ENCODE results near the gene RHCE. TPM values are rescaled to one million over a fixed set of nuclear protein-coding genes. Genes with fewer than 3 reads are reported as not detected.

RHCE gene
- total and polyA plus RNA-seq, 2 donors (not counting 1 experiment from before 2014, with no cell fraction given) = 0.50 to 1.2 TPM

- H3K9ac ChIP-seq (ENCODE audit: insufficient read depth, low read length) = no peak overlapping the region
- H4K20me1 ChIP-seq (ENCODE audit: control insufficient read depth, extremely low read depth, insufficient read depth, low read length) = peaks cover 2% of the 10 kb centered on the region
- DNase-seq (ENCODE audit: low read depth in 2 of 2) = no peak
- H3K9me3 ChIP-seq (ENCODE audit: control insufficient read depth, insufficient read depth, low read depth, low read length) = no peaks in the 10 kb centered on the region
- no peak overlapping the region for H3K27ac ChIP-seq (ENCODE audit: insufficient read depth, low read length)
- H3K27me3 ChIP-seq (ENCODE audit: control insufficient read depth, insufficient read depth, low read length) = no peaks in the 10 kb centered on the region
- peaks cover 2% of the 10 kb centered on the region for H3K4me1 ChIP-seq (ENCODE audit: control insufficient read depth, extremely low read depth, insufficient read depth, low read length)
- H3K79me2 ChIP-seq (ENCODE audit: control insufficient read depth, insufficient read depth, low read length) = peaks cover 16% of the 10 kb centered on the region
- no peak overlapping the region for H3K4me3 ChIP-seq (replicated peaks in 1 of 4; ENCODE audit: control extremely low read depth in 1 of 4, insufficient read depth in 1 of 4, low read depth in 3 of 4, low read length in 4 of 4)
- no peak overlapping the region for H2AFZ ChIP-seq (ENCODE audit: low read length)
- TF ChIP-seq CTCF (conservative IDR thresholded peaks at IDR 0.05 in 1 of 2, IDR thresholded peaks at IDR 0.05 in 1 of 2; ENCODE audit: low read depth in 1 of 2, low read length in 2 of 2) = no peak
- no peak overlapping the region for H3K4me2 ChIP-seq (ENCODE audit: extremely low read depth, insufficient read depth, low read length)
- H3K36me3 ChIP-seq (ENCODE audit: control insufficient read depth, insufficient read depth, low read length) = no peaks in the 10 kb centered on the region
These were observed 17.0 kb upstream of the RHCE start for GRCh38 chr1:25437672-25438071.

GRCh38 chr1:25435397-25436108 lies 14.9 kb upstream of the RHCE start:
- Histone ChIP-seq H3K4me1 (ENCODE audit: control insufficient read depth, extremely low read depth, insufficient read depth, low read length) (peaks cover 4% of the 10 kb centered on the region), H3K9ac (ENCODE audit: insufficient read depth, low read length) (no peak overlapping the region), H3K79me2 (ENCODE audit: control insufficient read depth, insufficient read depth, low read length) (peaks cover 25% of the 10 kb centered on the region), H4K20me1 (ENCODE audit: control insufficient read depth, extremely low read depth, insufficient read depth, low read length) (peaks cover 2% of the 10 kb centered on the region), H3K27ac (ENCODE audit: insufficient read depth, low read length) (no peak overlapping the region), H3K4me3 (replicated peaks in 1 of 4; ENCODE audit: control extremely low read depth in 1 of 4, insufficient read depth in 1 of 4, low read depth in 3 of 4, low read length in 4 of 4) (no peak overlapping the region), H2AFZ (ENCODE audit: low read length) (no peak overlapping the region), H3K27me3 (ENCODE audit: control insufficient read depth, insufficient read depth, low read length) (no peaks in the 10 kb centered on the region), H3K36me3 (ENCODE audit: control insufficient read depth, insufficient read depth, low read length) (no peaks in the 10 kb centered on the region), H3K9me3 (ENCODE audit: control insufficient read depth, insufficient read depth, low read depth, low read length) (no peaks in the 10 kb centered on the region), H3K4me2 (ENCODE audit: extremely low read depth, insufficient read depth, low read length) (no peak overlapping the region)
- TF ChIP-seq EZH2 (IDR thresholded peaks at IDR 0.05; ENCODE audit: low read length, missing control alignments) (no peak), CTCF (conservative IDR thresholded peaks at IDR 0.05 in 1 of 2, IDR thresholded peaks at IDR 0.05 in 1 of 2; ENCODE audit: low read depth in 1 of 2, low read length in 2 of 2) (no peak)
- DNase-seq (ENCODE audit: low read depth in 2 of 2) = no peak

- H3K27ac ChIP-seq (ENCODE audit: insufficient read depth, low read length) = no peak overlapping the region
- no peak for DNase-seq (ENCODE audit: low read depth in 2 of 2)
- no peaks in the 10 kb centered on the region for H3K27me3 ChIP-seq (ENCODE audit: control insufficient read depth, insufficient read depth, low read length)
- no peak overlapping the region for H3K9ac ChIP-seq (ENCODE audit: insufficient read depth, low read length)
- no peak overlapping the region for H2AFZ ChIP-seq (ENCODE audit: low read length)
- peaks cover 4% of the 10 kb centered on the region for H3K4me1 ChIP-seq (ENCODE audit: control insufficient read depth, extremely low read depth, insufficient read depth, low read length)
- H3K4me3 ChIP-seq (replicated peaks in 1 of 4; ENCODE audit: control extremely low read depth in 1 of 4, insufficient read depth in 1 of 4, low read depth in 3 of 4, low read length in 4 of 4) = peak overlapping the region in 1 of 4 experiments; percentile 8
- H3K36me3 ChIP-seq (ENCODE audit: control insufficient read depth, insufficient read depth, low read length) = no peaks in the 10 kb centered on the region
- peaks cover 2% of the 10 kb centered on the region for H4K20me1 ChIP-seq (ENCODE audit: control insufficient read depth, extremely low read depth, insufficient read depth, low read length)
- peak overlapping the region; percentile 49 for H3K4me2 ChIP-seq (ENCODE audit: extremely low read depth, insufficient read depth, low read length)
- peaks cover 25% of the 10 kb centered on the region for H3K79me2 ChIP-seq (ENCODE audit: control insufficient read depth, insufficient read depth, low read length)
- H3K9me3 ChIP-seq (ENCODE audit: control insufficient read depth, insufficient read depth, low read depth, low read length) = no peaks in the 10 kb centered on the region
- TF ChIP-seq CTCF (conservative IDR thresholded peaks at IDR 0.05 in 1 of 2, IDR thresholded peaks at IDR 0.05 in 1 of 2; ENCODE audit: low read depth in 1 of 2, low read length in 2 of 2) = no peak
- TF ChIP-seq EZH2 (IDR thresholded peaks at IDR 0.05; ENCODE audit: low read length, missing control alignments) = no peak
These were observed 13.0 kb upstream of the RHCE start for GRCh38 chr1:25433389-25434186.
